HEK293 (cell line): ENCODE results near the gene KLHL28.
A peak's percentile ranks its signal among the peaks of the same experiment; 100 is the strongest.

ENCODE experiments used
- GLIS2 ChIP-seq: fragments of 450-650 bp; formaldehyde crosslinking; IDR thresholded peaks from 2 replicates; pipeline ENCODE4 v1.5.1; 2016; ENCODE audit warnings: missing biosample characterization, missing genetic modification characterization
- MYNN ChIP-seq: fragments of 450-650 bp; formaldehyde crosslinking; IDR thresholded peaks from 2 replicates; pipeline ENCODE4 v1.5.1; 2016; ENCODE audit warnings: missing biosample characterization, missing genetic modification characterization, borderline replicate concordance
- MZF1 ChIP-seq: fragments of 450-650 bp; formaldehyde crosslinking; IDR thresholded peaks from 2 replicates; pipeline ENCODE4 v1.5.1; 2017; ENCODE audit warnings: missing biosample characterization, missing genetic modification characterization, borderline replicate concordance
- PBX3 ChIP-seq: sonication (generic); formaldehyde crosslinking; IDR thresholded peaks from 2 replicates; pipeline ENCODE4 v1.8.1; 2022; ENCODE audit warnings: mild to moderate bottlenecking, moderate library complexity, missing genetic modification reagents
- PRDM4 ChIP-seq: fragments of 450-650 bp; formaldehyde crosslinking; IDR thresholded peaks from 2 replicates; pipeline ENCODE4 v1.5.1; 2017; ENCODE audit warnings: missing biosample characterization, missing genetic modification characterization
- RBAK ChIP-seq: fragments of 450-650 bp; formaldehyde crosslinking; IDR thresholded peaks from 2 replicates; pipeline ENCODE4 v1.5.1; 2016; ENCODE audit warnings: missing biosample characterization, missing genetic modification characterization
- SP2 ChIP-seq: fragments of 450-650 bp; formaldehyde crosslinking; IDR thresholded peaks from 2 replicates; pipeline ENCODE4 v1.5.1; 2016; ENCODE audit warnings: missing biosample characterization, missing genetic modification characterization
- ZBTB8A ChIP-seq: fragments of 450-650 bp; formaldehyde crosslinking; IDR thresholded peaks from 2 replicates; pipeline ENCODE4 v1.5.1; 2016; ENCODE audit warnings: missing biosample characterization, missing genetic modification characterization
- ZFP3 ChIP-seq: fragments of 450-650 bp; formaldehyde crosslinking; IDR thresholded peaks from 2 replicates; pipeline ENCODE4 v1.5.1; 2016; ENCODE audit warnings: low read depth, missing biosample characterization, missing genetic modification characterization
- ZIC2 ChIP-seq: fragments of 450-650 bp; formaldehyde crosslinking; IDR thresholded peaks from 2 replicates; pipeline ENCODE4 v1.5.1; 2016; ENCODE audit warnings: missing biosample characterization, missing genetic modification characterization
- ZNF121 ChIP-seq: fragments of 450-650 bp; formaldehyde crosslinking; IDR thresholded peaks from 2 replicates; pipeline ENCODE4 v1.5.1; 2016; ENCODE audit warnings: missing biosample characterization, missing genetic modification characterization
- ZNF138 ChIP-seq: fragments of 450-650 bp; formaldehyde crosslinking; IDR thresholded peaks from 2 replicates; pipeline ENCODE4 v1.5.1; 2016; ENCODE audit warnings: missing biosample characterization, missing genetic modification characterization, borderline replicate concordance
- ZNF175 ChIP-seq: fragments of 450-650 bp; formaldehyde crosslinking; IDR thresholded peaks from 2 replicates; pipeline ENCODE4 v1.5.1; 2016; ENCODE audit warnings: missing biosample characterization, missing genetic modification characterization
- ZNF266 ChIP-seq: fragments of 450-650 bp; formaldehyde crosslinking; IDR thresholded peaks from 2 replicates; pipeline ENCODE4 v1.5.1; 2016; ENCODE audit warnings: missing biosample characterization, missing genetic modification characterization, low read depth
- ZNF280D ChIP-seq: fragments of 450-650 bp; formaldehyde crosslinking; IDR thresholded peaks from 2 replicates; pipeline ENCODE4 v1.5.1; 2016; ENCODE audit warnings: missing biosample characterization, missing genetic modification characterization
- ZNF335 ChIP-seq: fragments of 450-650 bp; formaldehyde crosslinking; conservative IDR thresholded peaks from 2 replicates; pipeline ENCODE4 v1.5.1; 2016; ENCODE audit warnings: missing biosample characterization, missing genetic modification characterization
- ZNF341 ChIP-seq: fragments of 450-650 bp; formaldehyde crosslinking; IDR thresholded peaks from 2 replicates; pipeline ENCODE4; 2016; ENCODE audit warnings: low read depth, missing biosample characterization, missing genetic modification characterization
- ZNF354C ChIP-seq: fragments of 450-650 bp; formaldehyde crosslinking; IDR thresholded peaks from 2 replicates; pipeline ENCODE4 v1.5.1; 2016; ENCODE audit warnings: missing biosample characterization, missing genetic modification characterization, low read depth, borderline replicate concordance
- ZNF404 ChIP-seq: fragments of 450-650 bp; formaldehyde crosslinking; IDR thresholded peaks from 2 replicates; pipeline ENCODE4 v1.5.1; 2017; ENCODE audit warnings: missing biosample characterization, missing genetic modification characterization
- ZNF416 ChIP-seq: fragments of 450-650 bp; formaldehyde crosslinking; IDR thresholded peaks from 2 replicates; pipeline ENCODE4 v1.5.1; 2016; ENCODE audit warnings: missing biosample characterization, missing genetic modification characterization
- ZNF488 ChIP-seq: fragments of 450-650 bp; formaldehyde crosslinking; IDR thresholded peaks from 2 replicates; pipeline ENCODE4 v1.5.1; 2016; ENCODE audit warnings: missing biosample characterization, missing genetic modification characterization
- ZNF521 ChIP-seq: fragments of 450-650 bp; formaldehyde crosslinking; IDR thresholded peaks from 2 replicates; pipeline ENCODE4 v1.5.1; 2017; ENCODE audit warnings: missing biosample characterization, mild to moderate bottlenecking, missing genetic modification characterization
- ZNF558 ChIP-seq: fragments of 450-650 bp; formaldehyde crosslinking; IDR thresholded peaks from 2 replicates; pipeline ENCODE4 v1.5.1; 2016; ENCODE audit warnings: missing biosample characterization, missing genetic modification characterization
- ZNF585B ChIP-seq: fragments of 450-650 bp; formaldehyde crosslinking; IDR thresholded peaks from 2 replicates; pipeline ENCODE4 v1.5.1; 2016; ENCODE audit warnings: missing biosample characterization, missing genetic modification characterization
- ZNF654 ChIP-seq: fragments of 450-650 bp; formaldehyde crosslinking; IDR thresholded peaks from 2 replicates; pipeline ENCODE4 v1.5.1; 2016; ENCODE audit warnings: low read depth, missing biosample characterization, missing genetic modification characterization
- ZNF777 ChIP-seq: fragments of 450-650 bp; formaldehyde crosslinking; IDR thresholded peaks from 2 replicates; pipeline ENCODE4 v1.5.1; 2017; ENCODE audit warnings: missing biosample characterization, missing genetic modification characterization, borderline replicate concordance
- ZNF791 ChIP-seq: fragments of 450-650 bp; formaldehyde crosslinking; IDR thresholded peaks from 2 replicates; pipeline ENCODE4 v1.5.1; 2016; ENCODE audit warnings: missing biosample characterization, missing genetic modification characterization
- ZNF830 ChIP-seq: fragments of 450-650 bp; IDR thresholded peaks from 2 replicates; pipeline ENCODE4 v1.5.0; 2018; ENCODE audit warnings: missing biosample characterization, missing genetic modification characterization, low read depth, mild to moderate bottlenecking, moderate library complexity
- ZXDB ChIP-seq: fragments of 450-650 bp; formaldehyde crosslinking; IDR thresholded peaks from 2 replicates; pipeline ENCODE4 v1.5.1; 2016; ENCODE audit warnings: missing biosample characterization, missing genetic modification characterization
- TF ChIP-seq, protein P1 (sequence below): fragments of 450-650 bp; formaldehyde crosslinking; optimal IDR thresholded peaks from 2 replicates; pipeline ENCODE3; 2016; ENCODE audit warnings: missing biosample characterization, mild to moderate bottlenecking, missing genetic modification characterization
- TF ChIP-seq, protein P2 (sequence below): IDR thresholded peaks from 2 replicates; pipeline ENCODE4 v1.6.1; 2011; ENCODE audit warnings: mild to moderate bottlenecking, low read depth, low read length, borderline replicate concordance

KLHL28 gene

GRCh38 chr14:44897041-44897844, 64.5 kb downstream of the KLHL28 start (continued):
- TF ChIP-seq, protein P1, sequence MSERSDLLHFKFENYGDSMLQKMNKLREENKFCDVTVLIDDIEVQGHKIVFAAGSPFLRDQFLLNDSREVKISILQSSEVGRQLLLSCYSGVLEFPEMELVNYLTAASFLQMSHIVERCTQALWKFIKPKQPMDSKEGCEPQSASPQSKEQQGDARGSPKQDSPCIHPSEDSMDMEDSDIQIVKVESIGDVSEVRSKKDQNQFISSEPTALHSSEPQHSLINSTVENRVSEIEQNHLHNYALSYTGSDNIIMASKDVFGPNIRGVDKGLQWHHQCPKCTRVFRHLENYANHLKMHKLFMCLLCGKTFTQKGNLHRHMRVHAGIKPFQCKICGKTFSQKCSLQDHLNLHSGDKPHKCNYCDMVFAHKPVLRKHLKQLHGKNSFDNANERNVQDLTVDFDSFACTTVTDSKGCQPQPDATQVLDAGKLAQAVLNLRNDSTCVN (tag by site-specific recombination) = peak; percentile 66
- no peak for TF ChIP-seq ZIC2
- TF ChIP-seq ZNF830 (tag by site-specific recombination) = no peak
- TF ChIP-seq MZF1 (tag by site-specific recombination) = no peak
- TF ChIP-seq ZNF138 (tag by site-specific recombination) = no peak
- TF ChIP-seq ZXDB (tag by site-specific recombination) = no peak
- TF ChIP-seq ZNF341 (tag by site-specific recombination) = peak; percentile 48; the same call in 1 of the 2 replicates
- TF ChIP-seq ZNF558 (tag by site-specific recombination) = no peak
- no peak for TF ChIP-seq RBAK (tag by site-specific recombination)
- TF ChIP-seq ZNF266 (tag by site-specific recombination) = no peak
- no peak for TF ChIP-seq ZNF416 (tag by site-specific recombination)
- TF ChIP-seq ZNF488 (tag by site-specific recombination) = no peak
- no peak for TF ChIP-seq ZNF521
- TF ChIP-seq ZNF121 (tag by site-specific recombination) = no peak
- no peak; the same call in 1 of the 2 replicates for TF ChIP-seq GLIS2 (tag by site-specific recombination)
- TF ChIP-seq PRDM4 (tag by site-specific recombination) = no peak
- no peak for TF ChIP-seq ZFP3 (tag by site-specific recombination)
- TF ChIP-seq ZNF335 = no peak
- TF ChIP-seq ZBTB8A (tag by site-specific recombination) = no peak
- TF ChIP-seq ZNF354C (tag by site-specific recombination) = no peak
- no peak for TF ChIP-seq ZNF777 (tag by site-specific recombination)
- TF ChIP-seq ZNF791 (tag by site-specific recombination) = no peak
- TF ChIP-seq ZNF280D = no peak
- TF ChIP-seq ZNF654 (tag by site-specific recombination) = no peak
- no peak for TF ChIP-seq ZNF404
- TF ChIP-seq, protein P2, sequence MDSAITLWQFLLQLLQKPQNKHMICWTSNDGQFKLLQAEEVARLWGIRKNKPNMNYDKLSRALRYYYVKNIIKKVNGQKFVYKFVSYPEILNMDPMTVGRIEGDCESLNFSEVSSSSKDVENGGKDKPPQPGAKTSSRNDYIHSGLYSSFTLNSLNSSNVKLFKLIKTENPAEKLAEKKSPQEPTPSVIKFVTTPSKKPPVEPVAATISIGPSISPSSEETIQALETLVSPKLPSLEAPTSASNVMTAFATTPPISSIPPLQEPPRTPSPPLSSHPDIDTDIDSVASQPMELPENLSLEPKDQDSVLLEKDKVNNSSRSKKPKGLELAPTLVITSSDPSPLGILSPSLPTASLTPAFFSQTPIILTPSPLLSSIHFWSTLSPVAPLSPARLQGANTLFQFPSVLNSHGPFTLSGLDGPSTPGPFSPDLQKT = no peak
- TF ChIP-seq ZNF585B (tag by site-specific recombination) = no peak
- TF ChIP-seq SP2 (tag by site-specific recombination) = peak; percentile 86
- TF ChIP-seq PBX3 (CRISPR knock-in tag) = no peak
- TF ChIP-seq MYNN (tag by site-specific recombination) = no peak
- no peak for TF ChIP-seq ZNF175
